Lung (tissue), 12 donors: Measurements from ENCODE around the gene SLC35F1. TPM values are rescaled to one million over a fixed set of nuclear protein-coding genes. Genes with fewer than 3 reads are reported as not detected.

Experiments used
- ATAC-seq: fragments of 200-7000 bp; cut with Tn5 transposase; one replicate; pipeline ENCODE4 v1.9.1; 2020; ENCODE audit warnings: moderate number of reproducible peaks; ENCODE audit not compliant: insufficient read depth, low FRiP score
- DNase-seq, 3 donors: peaks; one replicate each; pipeline ENCODE4 v3.0.0-alpha.2; 2013 to 2017
- H3K27ac ChIP-seq, 2 donors: one replicate each; pipeline ENCODE4 v1.5.1; 2013; ENCODE audit warnings: mild to moderate bottlenecking in 2 of 2, moderate library complexity in 2 of 2, control low read depth in 1 of 2, inconsistent platforms in 1 of 2, low read depth in 1 of 2, low read length in 1 of 2
- H3K27me3 ChIP-seq, 3 donors: one replicate each; pipeline ENCODE4 v1.5.1; 2013; ENCODE audit warnings: low read length in 2 of 3; ENCODE audit not compliant: control insufficient read depth in 3 of 3, insufficient read depth in 3 of 3
- H3K36me3 ChIP-seq, 4 donors: one replicate each; pipeline ENCODE4 v1.5.1; 2013; ENCODE audit warnings: low read length in 4 of 4, mild to moderate bottlenecking in 1 of 4, moderate library complexity in 1 of 4; ENCODE audit not compliant: control insufficient read depth in 4 of 4, insufficient read depth in 4 of 4
- H3K4me1 ChIP-seq, 5 donors: one replicate each; pipeline ENCODE4 v1.5.1; 2013; ENCODE audit warnings: low read length in 5 of 5, mild to moderate bottlenecking in 2 of 5, moderate library complexity in 1 of 5; ENCODE audit not compliant: control insufficient read depth in 5 of 5, insufficient read depth in 5 of 5
- H3K4me3 ChIP-seq: one replicate; pipeline ENCODE4 v1.5.1; 2013; ENCODE audit warnings: mild to moderate bottlenecking, control low read depth, moderate library complexity
- H3K9ac ChIP-seq, 2 donors: one replicate each; pipeline ENCODE4 v1.5.1; 2013; ENCODE audit warnings: low read length in 2 of 2, control low read depth in 1 of 2; ENCODE audit not compliant: insufficient read depth in 1 of 2
- H3K9me3 ChIP-seq, 4 donors: one replicate each; pipeline ENCODE4 v1.5.1; 2013; ENCODE audit warnings: low read length in 3 of 4, mild to moderate bottlenecking in 1 of 4, moderate library complexity in 1 of 4; ENCODE audit not compliant: control insufficient read depth in 4 of 4, insufficient read depth in 3 of 4
- WGBS, 2 donors: extraction: QIAGEN DNeasy Blood & Tissue Kit; methylation state at CpG; one replicate each; pipeline ENCODE4 v1.1.7; 2013; 5-methylcytosine and 5-hydroxymethylcytosine counted together
- polyA plus RNA-seq, 2 donors: library from polyadenylated mRNA; stranded (reverse); fragments of 200-250 nt; gene quantifications; one replicate each; pipeline ENCODE4 v1.2.1, GENCODE V29; 2013
- total RNA-seq, 2 donors: library from RNA; depleted of rRNA in 1 of 2; stranded (reverse); fragments of >200 nt in 1 of 2; gene quantifications; one replicate each; pipeline ENCODE4 v1.2.1, GENCODE V29; 2014 to 2021
- TF ChIP-seq, protein P1 (sequence below): IDR thresholded peaks from 2 replicates; pipeline ENCODE4 v1.5.1; 2012; ENCODE audit warnings: mild to moderate bottlenecking; ENCODE audit errors: control extremely low read depth, extremely low read depth
- donor health status: control.
- donor health status: control.
- donor health status: Bipolar disorder and iron deficiency.
- donor health status: healthy.
- donor health status: DM: yes; HTN: yes; CAD: no.

The SLC35F1 gene
- total and polyA plus RNA-seq, 4 donors: 0.04 to 5.7 (median 0.07) TPM

- ATAC-seq (no peak), DNase-seq (no peak)
- TF ChIP-seq, protein P1, sequence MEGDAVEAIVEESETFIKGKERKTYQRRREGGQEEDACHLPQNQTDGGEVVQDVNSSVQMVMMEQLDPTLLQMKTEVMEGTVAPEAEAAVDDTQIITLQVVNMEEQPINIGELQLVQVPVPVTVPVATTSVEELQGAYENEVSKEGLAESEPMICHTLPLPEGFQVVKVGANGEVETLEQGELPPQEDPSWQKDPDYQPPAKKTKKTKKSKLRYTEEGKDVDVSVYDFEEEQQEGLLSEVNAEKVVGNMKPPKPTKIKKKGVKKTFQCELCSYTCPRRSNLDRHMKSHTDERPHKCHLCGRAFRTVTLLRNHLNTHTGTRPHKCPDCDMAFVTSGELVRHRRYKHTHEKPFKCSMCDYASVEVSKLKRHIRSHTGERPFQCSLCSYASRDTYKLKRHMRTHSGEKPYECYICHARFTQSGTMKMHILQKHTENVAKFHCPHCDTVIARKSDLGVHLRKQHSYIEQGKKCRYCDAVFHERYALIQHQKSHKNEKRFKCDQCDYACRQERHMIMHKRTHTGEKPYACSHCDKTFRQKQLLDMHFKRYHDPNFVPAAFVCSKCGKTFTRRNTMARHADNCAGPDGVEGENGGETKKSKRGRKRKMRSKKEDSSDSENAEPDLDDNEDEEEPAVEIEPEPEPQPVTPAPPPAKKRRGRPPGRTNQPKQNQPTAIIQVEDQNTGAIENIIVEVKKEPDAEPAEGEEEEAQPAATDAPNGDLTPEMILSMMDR: no peak
- no peaks in the 10 kb centered on the region for H3K27me3 ChIP-seq
- H3K9ac ChIP-seq: no peak overlapping the region
- H3K4me1 ChIP-seq: no peaks in the 10 kb centered on the region
- H3K27ac ChIP-seq: no peak overlapping the region
- WGBS, 2 donors: 84 to 85% methylated on average over 2 of the region's 2 CpGs
- no peaks in the 10 kb centered on the region for H3K9me3 ChIP-seq
- no peak overlapping the region for H3K4me3 ChIP-seq
- no peaks in the 10 kb centered on the region for H3K36me3 ChIP-seq
Measured at GRCh38 chr6:118083711-118084110, 176.6 kb downstream of the SLC35F1 start.

- 77 to 79% methylated on average over 2 of the region's 2 CpGs for WGBS, 2 donors
- ATAC-seq: no peak
- H3K9ac ChIP-seq: no peak overlapping the region
- H3K4me3 ChIP-seq: no peak overlapping the region
- H3K9me3 ChIP-seq: no peaks in the 10 kb centered on the region
- no peaks in the 10 kb centered on the region for H3K4me1 ChIP-seq
- no peaks in the 10 kb centered on the region for H3K36me3 ChIP-seq
- TF ChIP-seq, protein P1: no peak
- DNase-seq: no peak
- no peaks in the 10 kb centered on the region for H3K27me3 ChIP-seq
- H3K27ac ChIP-seq: no peak overlapping the region
Measured at GRCh38 chr6:118085665-118086064, 178.6 kb downstream of the SLC35F1 start.

DNA sequence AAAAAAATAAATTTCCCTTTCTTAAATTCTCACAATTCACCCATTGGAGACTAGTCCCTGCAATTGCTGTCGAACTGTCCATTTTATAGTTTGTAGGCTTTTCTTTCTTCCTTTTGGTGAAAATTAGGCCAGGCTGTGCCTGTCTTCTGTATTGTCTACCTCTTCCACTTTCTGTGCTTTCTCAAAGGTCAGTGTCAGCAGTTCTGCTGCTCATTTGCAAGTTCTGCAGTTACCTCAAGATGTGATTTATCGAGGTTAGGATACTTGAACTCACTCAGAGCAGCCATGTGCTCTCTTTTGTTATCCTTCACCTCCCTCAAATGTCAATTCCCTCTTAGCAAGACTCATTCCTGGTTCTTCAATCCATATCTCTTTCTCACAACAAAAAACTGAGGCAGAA is 179.1 kb downstream of the SLC35F1 start:
- no peak overlapping the region for H3K9ac ChIP-seq
- TF ChIP-seq, protein P1: no peak
- H3K27ac ChIP-seq: no peak overlapping the region
- DNase-seq (no peak), ATAC-seq (no peak)
- H3K9me3 ChIP-seq: no peaks in the 10 kb centered on the region
- no peaks in the 10 kb centered on the region for H3K4me1 ChIP-seq
- H3K27me3 ChIP-seq: no peaks in the 10 kb centered on the region
- 80 to 82% methylated on average over 2 of the region's 2 CpGs for WGBS, 2 donors
- H3K36me3 ChIP-seq: no peaks in the 10 kb centered on the region
- no peak overlapping the region for H3K4me3 ChIP-seq

GRCh38 chr6:118092086-118092485 is 185.0 kb downstream of the SLC35F1 start:
- Histone ChIP-seq H3K36me3 (no peaks in the 10 kb centered on the region), H3K27ac (no peak overlapping the region), H3K9me3 (peaks cover 0 to 8% (median 0%) of the 10 kb centered on the region in 4 donors), H3K9ac (no peak overlapping the region), H3K4me1 (no peaks in the 10 kb centered on the region), H3K27me3 (no peaks in the 10 kb centered on the region), H3K4me3 (no peak overlapping the region)
- no peak for ATAC-seq
- no peak for DNase-seq
- TF ChIP-seq, protein P1: no peak
